Tibial nerve (tissue), 4 donors: ENCODE measurements around the gene TRMT2A.

Experiments
- CTCF ChIP-seq, 5 experiments: fragments of 200-600 bp in 3 of 5; fragments of 450-650 bp in 2 of 5; sonication (generic) in 3 of 5; IDR thresholded peaks; one replicate each; pipeline ENCODE4 v1.5.1; 2016 to 2019; ENCODE audit warnings: antibody characterized with exemption in 5 of 5, mild to moderate bottlenecking in 3 of 5, moderate library complexity in 2 of 5
- EP300 ChIP-seq, 2 donors: sonication (generic); formaldehyde crosslinking; IDR thresholded peaks; one replicate each; pipeline ENCODE4 v1.6.1; 2017; ENCODE audit warnings: antibody characterized with exemption in 2 of 2, mild to moderate bottlenecking in 1 of 2
- POLR2A ChIP-seq, 2 donors: fragments of 450-650 bp; IDR thresholded peaks; one replicate each; pipeline ENCODE4 v1.6.1; 2017; ENCODE audit warnings: antibody characterized with exemption in 2 of 2, mild to moderate bottlenecking in 2 of 2, moderate library complexity in 2 of 2

- TF ChIP-seq CTCF (IDR thresholded peaks at IDR 0.05) = no peak
- TF ChIP-seq POLR2A (IDR thresholded peaks at IDR 0.05) = no peak
- TF ChIP-seq EP300 (IDR thresholded peaks at IDR 0.05) = no peak
Observed at GRCh38 chr22:20095521-20095920, 21.5 kb downstream of the TRMT2A start.
